Eye (tissue), 1 donor: Measurements from ENCODE around the gene TAF10.

Source experiments
- DNase-seq: peaks from one replicate; pipeline ENCODE4 v3.0.0-alpha.2; 2015

The TAF10 gene

GRCh38 chr11:6612213-6613041 is at the start of gene TAF10:
TAF10 (minus strand) TSS chr11:6612216; CDS start chr11:6612189, 27 bp downstream.
- DNase-seq: peak; percentile 98

GRCh38 chr11:6660712-6661111 is 48.7 kb upstream of the TAF10 start:
- no peak for DNase-seq

- DNase-seq: no peak
These were observed 46.6 kb upstream of the TAF10 start for GRCh38 chr11:6658647-6659046.

- no peak for DNase-seq
These were observed 45.3 kb upstream of the TAF10 start for GRCh38 chr11:6657346-6657745.

DNA sequence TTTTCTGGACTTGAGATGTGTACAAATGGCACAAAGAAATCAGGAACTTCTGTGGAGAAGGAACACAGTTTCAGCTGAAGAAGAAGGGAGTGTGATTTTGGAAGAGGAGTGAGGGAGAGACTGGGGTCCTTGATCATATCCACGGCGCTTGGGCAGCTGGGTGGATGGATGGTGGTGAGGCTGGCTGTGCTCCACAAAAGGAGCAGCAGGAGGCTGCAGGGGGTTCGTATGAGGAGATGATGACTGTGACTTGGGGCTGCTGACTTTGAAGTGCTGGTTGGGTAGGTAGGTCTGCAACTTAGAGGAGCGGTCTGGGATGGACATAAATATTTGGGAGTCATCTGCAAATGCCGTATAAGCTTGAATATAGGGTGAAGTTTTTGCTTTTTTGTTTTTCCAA is 44.9 kb upstream of the TAF10 start:
- DNase-seq: peak; percentile 39

DNA sequence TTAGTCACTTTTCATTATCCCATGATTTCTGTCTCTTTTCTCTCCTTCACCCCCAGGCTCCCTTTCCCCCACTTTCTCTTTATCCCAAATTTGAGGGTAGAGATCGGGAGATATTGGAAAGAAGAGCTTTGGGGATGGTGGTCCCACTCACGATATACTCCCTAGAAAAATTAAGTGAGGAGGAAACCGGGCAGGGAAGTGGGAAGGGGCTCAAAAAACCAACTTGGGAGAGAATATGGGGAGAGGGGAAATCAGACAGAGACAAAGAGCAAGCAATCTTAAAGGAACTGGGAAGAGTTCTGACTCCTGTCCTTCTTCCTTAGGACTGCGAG is 44.5 kb upstream of the TAF10 start:
- no peak for DNase-seq

DNA sequence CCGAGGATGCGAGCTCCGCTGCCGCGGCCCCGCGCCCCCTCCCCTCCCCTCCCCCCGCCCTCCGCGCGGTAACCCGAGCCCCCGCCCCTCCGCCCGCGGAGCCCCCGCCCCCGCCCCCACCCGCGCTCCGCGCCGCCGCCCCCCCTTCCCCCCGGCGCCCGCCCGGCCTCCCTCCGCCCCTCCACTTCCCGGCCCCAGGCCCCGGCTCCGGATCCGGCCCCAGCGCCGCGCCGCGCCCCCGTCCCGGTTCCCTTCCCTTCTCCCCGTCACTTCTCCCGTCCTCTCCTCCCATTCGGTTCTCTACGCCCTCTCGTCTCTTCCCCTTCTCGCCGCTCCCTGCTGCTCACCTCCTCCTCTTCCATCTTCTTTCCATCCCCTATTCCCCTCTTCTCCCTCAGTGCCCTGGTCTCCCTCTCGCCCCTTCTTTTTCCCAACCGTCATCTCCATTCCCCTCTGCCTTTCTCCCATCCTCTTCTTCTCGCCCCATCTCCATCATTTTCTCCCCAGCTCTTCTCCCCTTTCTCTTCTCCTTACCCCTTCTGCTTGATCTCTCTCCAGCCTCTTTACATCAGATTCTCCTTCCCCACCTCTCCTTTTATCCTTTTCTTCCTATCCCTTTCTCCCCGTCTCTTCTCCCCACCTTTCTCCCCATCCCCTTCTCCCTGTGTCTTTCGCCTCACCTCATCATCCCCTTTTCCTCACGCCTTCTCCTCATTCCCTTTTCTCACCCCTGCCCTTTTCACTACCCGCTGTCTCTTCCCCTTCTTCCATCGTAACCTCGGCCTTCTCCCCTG is 44.0 kb upstream of the TAF10 start, which contains the start of gene DCHS1:
TSS of gene DCHS1 (minus strand) at position 20 of the 794 bp plus-strand sequence. CDS start 14,196 bp downstream, outside the sequence.
- peak; percentile 82 for DNase-seq

DNA sequence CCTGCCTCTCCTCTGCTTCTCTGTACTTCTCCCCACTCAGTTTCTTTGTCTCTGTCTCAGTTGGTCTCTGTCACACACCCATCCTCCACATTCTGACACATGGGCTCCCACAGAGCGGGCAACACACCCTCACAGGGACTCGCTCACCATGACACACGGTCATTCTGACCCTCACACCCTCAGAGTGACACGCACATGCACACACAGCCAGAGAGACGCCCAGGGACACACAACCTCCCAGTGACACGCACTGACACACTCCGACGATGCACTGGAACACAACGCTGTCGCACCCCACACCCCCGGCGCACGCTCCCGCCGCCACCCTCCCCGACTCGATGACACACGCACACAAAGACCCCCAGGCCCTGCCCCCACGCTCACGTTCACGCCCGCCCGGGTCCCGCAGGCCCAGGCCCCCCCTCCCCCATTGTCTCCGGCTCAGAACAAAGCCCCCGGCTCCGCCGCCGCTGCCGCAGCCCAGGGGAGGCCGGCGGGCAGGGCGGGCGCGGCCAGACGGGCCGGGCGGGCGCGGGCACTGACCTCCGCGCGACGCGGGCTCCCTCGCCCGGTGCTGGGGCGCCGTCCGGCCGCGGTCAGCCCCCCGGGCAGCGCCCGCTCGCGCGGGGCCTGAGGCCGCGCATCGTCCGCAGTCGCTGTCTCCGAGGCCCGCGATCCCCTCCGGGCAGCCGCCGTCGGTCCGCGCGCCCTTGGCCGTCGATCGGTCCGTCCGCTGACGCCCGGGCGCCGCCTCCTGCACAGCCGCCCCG is 43.2 kb upstream of the TAF10 start:
- DNase-seq: peak; percentile 82

DNA sequence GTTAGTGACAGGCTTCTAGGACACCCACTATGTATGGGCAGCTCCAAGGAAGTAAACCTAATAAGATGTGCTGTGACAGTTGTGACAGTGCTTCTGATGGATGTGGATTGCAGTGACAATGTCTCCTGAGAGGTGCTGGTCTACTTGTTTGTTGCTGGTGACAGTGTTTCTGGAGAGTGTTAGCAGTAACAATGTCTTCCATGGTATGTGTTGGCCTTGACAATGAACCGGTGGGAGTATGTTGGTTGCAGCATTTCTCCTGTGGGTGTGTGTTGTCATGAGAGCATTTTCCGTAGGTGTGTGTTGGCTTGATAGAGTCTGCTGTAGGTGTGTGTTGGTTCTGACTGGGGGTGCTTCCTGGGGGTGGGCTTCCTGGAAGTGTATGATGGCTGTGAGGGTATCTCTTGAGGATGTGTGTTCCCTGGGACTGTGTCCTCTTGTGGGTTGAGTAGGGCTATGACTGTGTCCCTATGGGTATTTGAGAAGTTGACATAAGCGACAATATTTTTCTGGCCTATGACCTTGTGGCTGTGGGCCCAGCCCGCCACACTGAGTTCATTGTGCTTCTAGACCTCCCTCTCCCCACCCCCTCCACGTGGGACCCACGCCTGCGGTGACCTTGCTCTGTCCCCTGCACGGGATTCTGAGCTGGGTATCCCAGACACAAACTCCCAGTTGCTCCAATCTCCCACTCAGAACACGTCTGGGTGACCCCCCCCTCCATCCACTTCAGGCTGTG is 42.4 kb upstream of the TAF10 start:
- DNase-seq: peak; percentile 24

DNA sequence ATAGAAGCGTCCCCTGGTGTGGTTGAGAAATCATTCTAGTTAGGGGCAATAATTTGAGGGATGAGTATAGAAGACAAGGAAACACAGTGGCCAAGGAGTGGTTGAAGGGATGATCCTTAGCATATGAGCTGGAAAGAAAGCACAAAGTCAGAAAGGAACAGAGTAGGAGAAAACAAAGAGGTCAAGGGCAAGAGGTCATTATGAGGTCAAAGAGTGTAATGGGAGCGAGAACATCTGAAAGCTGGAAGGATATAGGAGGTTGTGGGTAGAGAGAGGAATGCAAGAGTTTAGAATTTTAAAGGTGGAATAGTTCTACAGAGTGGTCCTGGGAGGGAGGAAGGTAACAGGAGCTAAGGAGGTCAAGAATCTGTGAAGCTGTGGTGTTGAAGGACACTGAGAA is 41.6 kb upstream of the TAF10 start:
- DNase-seq: peak; percentile 3

GRCh38 chr11:6653097-6653496 is 41.1 kb upstream of the TAF10 start:
- no peak for DNase-seq

GRCh38 chr11:6652182-6652581 is 40.2 kb upstream of the TAF10 start:
- DNase-seq: no peak

- no peak for DNase-seq
These were observed 39.0 kb upstream of the TAF10 start for GRCh38 chr11:6650980-6651379.

- no peak for DNase-seq
These were observed 38.1 kb upstream of the TAF10 start for GRCh38 chr11:6650104-6650503.

DNA sequence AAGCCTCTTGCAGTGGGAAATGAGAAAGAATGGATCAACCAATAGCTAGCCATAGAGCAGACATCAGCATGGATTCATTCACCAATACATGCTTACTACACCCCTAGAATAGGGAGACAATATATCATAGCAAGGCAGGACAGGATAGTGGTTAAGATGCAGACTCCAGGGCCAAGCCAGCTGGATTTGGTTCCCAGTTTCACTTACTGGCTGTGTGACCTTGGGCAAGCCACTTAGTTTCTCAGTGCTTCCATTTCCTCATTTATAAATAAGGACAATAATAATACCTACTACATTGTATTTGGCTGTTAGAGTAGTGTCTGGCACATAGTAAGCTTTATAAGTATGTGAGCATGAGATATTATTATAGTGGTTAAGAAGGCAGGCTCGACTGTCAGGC is 36.5 kb upstream of the TAF10 start:
- DNase-seq: no peak

DNA sequence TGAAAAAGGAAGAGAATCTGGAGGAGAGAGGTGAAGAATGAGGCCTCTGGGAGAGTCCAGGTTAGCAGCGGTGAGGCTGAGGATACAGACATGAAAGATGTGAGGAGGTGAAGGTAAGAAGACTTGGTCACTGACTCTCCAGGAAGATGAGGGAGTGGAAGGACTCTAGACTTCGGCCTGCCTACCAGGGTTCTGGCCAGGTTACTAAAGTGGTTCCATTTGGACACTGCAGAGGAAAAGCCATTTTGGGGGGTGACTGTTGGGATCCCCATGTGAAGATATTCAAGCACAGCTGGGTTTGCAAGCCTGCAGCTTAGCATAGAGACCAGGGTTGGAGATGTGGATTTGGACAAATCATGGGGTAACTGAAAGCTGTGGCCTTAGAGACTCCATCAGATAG is 35.8 kb upstream of the TAF10 start:
- DNase-seq: no peak

DNA sequence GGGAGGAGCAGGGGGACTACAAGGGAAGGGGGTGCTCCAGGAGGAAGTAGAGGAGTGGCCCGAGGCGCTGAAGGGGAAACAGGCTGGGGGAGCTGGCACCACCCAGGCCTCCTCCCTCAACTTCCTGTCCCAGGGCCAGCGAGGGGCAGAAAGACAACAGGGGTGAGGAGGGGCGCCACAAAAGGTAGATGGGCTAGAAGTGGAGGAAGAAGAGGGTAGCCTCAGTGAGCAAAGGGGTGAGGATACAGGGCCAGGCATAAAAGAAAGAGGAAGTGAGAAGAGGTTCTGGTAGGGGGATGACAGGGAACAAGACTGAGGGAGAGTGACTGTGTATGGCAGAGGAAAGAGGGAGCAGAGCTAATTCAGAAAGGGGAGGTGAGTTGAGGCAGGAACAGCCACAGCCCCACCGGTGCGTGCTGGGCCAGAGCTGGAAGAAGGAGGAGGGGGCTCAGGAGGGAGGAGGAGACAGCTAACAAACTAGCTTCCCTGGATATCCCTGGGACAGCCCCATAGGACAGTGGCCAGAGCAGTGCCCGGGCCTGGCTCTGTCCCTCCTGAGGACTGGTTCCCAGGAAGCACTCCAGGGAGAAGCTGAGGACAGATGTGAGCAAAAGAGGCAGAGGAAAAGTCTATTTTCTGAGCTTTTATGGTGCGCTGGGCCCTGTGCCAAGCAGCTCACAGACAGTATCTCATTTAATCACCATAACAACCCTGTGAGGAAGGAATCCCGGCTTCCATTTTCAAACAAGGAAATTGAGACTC is 35.1 kb upstream of the TAF10 start:
- peak; percentile 49 for DNase-seq

GRCh38 chr11:6646576-6646917 is 34.5 kb upstream of the TAF10 start:
- DNase-seq: peak; percentile 89

DNA sequence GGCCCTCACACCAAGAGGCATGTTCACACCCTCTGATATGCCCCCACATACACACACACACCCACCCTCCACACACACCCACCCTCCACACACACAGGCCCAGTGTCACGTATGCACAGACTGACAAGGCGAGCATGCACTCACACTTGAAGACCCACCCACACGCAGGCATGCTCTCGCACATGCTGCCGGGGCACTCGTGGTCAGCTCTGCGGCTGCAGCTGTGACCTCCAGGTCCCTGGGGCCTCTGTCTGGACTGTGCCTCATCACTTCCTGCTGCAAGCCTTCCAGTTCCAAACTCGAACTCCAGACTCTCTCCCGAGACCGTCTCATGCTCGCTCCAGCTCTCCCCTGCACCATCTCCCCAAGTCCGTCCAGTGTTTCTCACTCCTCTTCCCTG is 34.1 kb upstream of the TAF10 start:
- DNase-seq: peak; percentile 30

DNA sequence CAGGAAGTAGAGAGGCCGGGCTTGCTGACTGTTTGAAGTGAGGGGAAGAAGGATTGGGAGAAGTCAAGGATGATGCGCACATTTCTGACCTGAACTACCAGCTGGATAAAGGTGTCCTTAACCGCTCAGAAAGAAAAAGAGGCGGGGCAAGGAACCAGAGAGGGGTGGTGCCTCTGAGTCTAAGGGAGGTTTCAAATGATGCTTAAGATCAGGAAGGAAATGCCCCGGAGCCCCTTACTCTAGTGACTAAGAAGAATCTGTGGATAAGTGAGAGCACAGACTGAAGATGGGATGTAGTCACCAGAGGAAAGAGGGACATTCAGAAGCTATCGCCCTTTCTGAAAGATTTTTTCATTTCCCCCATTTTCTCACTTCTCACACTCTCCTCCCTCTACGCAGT is 30.9 kb upstream of the TAF10 start:
- DNase-seq: no peak

- DNase-seq: no peak
These were observed 29.1 kb upstream of the TAF10 start for GRCh38 chr11:6640985-6641701.
